Amniotic epithelial cell (primary cell): Measurements from ENCODE around the gene ULK4.

Source experiments
- DNase-seq: peaks from one replicate; pipeline ENCODE4 v3.0.0-alpha.2; 2010; ENCODE audit warnings: low read depth

Gene ULK4

GRCh38 chr3:41638381-41638780 is 323.5 kb downstream of the ULK4 start:
- no peak for DNase-seq

GRCh38 chr3:41632700-41633099 is 329.2 kb downstream of the ULK4 start:
- no peak for DNase-seq

- DNase-seq, result no peak
Observed at GRCh38 chr3:41630708-41631107, 331.2 kb downstream of the ULK4 start.

- DNase-seq, result no peak
Observed at GRCh38 chr3:41629986-41630385, 331.9 kb downstream of the ULK4 start.

DNA sequence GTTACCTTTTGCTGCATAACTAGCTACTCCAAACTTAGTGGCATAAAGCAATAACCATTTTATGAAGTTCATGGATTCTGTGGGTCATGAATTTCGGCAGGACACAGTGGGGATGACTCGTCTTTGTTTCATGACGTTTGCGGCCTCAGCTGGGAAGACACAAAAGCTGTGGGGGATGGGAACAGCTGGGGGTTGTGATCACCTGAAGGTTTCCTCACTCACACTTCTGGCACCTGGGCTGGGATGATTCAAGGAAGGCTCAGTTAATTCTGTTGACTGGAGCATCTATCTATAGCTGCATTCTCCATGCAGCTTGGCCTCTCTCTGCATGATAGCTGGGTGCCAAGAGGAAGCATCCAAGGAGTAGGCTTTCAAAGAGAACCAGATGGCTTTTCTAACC is 332.8 kb downstream of the ULK4 start:
- DNase-seq, result no peak

DNA sequence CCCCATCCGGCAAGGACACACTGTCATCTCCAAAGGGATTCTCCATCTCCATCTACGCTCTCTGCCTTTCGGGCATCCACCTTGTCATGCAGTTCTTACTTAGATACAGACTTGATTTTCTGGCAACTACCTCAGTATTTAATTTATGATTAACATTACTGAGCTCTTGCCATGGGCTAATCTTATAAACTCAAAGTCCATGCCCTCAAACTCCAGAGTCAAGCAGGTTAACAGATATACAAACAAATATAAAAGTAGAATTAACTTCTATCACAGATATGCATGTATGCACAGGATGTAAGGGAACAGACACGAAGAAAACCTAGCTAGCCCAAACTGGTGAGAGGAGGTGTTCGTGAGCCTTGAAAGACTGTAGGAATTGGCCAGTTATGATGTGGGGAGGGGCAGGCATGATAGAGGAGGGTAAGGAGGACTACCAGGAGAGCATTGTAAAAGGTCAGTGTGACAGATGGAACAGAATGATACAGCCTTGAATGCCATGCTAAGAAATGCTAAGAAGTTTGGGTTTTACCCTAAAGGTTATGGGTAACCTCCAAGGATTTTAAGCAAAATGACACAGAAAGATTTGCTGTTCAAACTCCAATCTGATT is 334.3 kb downstream of the ULK4 start:
- no peak for DNase-seq

DNA sequence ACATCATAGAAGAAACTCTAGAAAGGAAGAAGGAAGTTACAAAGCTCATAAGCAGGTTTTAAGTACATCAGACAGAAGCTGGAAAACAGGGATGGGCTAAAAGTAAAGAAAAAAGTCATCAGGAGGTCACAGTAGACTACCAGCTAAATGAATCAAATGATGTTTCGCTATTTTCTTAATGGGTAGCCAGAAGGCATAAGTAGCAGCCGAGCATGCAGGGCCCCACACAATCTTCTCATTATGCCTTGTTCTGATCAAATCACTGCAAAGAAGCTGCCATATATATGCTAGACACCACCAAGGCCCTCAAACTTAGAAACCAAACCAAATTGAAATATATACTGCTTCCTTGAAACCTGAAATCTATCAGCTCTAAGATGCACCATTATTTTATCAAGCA is 349.1 kb downstream of the ULK4 start:
- DNase-seq, result no peak

GRCh38 chr3:41611008-41611407 is 350.9 kb downstream of the ULK4 start:
- no peak for DNase-seq

DNA sequence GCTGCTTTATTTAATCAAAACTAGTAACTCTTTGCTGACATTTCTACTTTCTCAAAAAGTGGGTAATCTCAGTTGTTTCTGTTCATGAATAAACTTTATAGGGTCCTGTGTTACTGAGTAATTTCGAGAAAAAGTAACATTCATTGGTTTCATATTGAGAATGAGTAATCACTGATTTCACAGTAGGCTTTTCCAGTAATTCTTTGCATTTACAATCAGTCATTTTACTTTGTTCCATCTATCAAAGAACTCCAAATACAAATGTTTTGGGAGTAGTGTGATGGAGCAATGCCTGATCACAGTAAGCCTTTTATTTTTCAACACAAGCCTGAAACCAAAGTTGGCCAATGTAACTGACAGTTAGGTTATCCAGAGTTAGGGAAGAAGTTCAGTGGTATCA is 353.6 kb downstream of the ULK4 start:
- no peak for DNase-seq

DNA sequence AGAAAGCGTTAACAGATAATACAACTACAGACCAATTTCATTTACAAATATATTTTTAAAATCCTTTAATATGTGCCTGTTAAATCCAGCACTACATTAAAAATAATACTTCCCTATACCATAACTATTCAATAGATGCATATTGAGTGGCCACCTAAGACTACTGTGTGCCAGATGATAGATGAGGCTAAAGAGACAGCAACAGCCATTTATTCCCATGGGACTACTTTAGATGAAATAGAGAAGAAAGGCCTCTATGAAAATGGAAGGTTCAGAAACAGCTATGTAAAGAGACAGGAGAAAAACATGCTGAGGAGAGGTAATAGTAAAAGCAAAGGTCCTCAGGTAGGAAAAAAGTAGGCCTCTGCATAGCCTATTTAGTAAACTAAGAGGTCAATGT is 358.1 kb downstream of the ULK4 start:
- DNase-seq, result no peak

- no peak for DNase-seq
Observed at GRCh38 chr3:41602121-41602520, 359.8 kb downstream of the ULK4 start.

DNA sequence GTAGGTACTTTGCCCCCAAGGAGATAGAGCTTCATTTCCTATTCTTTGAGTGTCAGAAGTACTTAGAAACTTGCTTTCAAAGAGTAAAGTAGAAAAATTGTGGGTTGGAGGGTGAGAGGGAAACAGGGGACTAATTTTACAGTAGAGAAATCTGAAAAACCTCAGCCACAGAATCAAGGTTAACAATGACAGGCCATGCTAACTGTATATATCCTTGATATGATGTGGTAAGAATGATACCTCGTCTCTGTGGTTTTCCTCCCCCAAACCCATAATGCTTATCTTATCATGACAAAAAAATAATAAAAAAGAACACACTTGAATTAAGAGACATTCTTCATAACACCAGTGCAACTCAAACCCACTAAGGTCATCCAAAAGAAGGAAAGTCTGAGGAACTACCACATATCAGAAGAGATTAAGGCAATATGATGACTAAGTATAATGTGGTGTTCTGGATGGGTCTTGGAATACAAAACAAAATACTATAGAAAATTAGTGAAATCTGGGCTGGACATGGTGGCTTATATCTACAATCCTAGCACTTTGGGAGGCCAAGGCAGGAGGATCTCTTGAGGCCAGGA is 360.4 kb downstream of the ULK4 start:
- peak; percentile 91 for DNase-seq

DNA sequence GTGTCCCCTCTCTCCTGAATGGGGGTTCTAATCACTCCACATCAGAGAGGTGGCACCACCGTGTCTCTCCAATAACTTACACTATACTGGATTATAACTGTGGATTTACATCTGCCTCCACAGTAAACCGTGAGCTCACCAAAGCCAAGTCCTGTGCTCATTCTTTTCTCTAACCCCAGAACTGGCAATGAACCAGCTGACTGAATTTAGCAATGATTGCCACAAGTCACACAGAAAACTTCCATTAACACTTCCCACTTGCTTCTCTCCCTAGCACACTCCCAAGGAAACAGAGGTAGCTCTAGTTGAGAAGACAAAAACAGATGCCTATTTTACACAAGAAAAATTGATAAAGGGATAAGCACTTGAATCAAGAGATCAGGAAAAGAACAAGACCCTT is 361.3 kb downstream of the ULK4 start:
- DNase-seq, result peak; percentile 71

GRCh38 chr3:41599127-41599484 is 362.8 kb downstream of the ULK4 start:
- no peak for DNase-seq

DNA sequence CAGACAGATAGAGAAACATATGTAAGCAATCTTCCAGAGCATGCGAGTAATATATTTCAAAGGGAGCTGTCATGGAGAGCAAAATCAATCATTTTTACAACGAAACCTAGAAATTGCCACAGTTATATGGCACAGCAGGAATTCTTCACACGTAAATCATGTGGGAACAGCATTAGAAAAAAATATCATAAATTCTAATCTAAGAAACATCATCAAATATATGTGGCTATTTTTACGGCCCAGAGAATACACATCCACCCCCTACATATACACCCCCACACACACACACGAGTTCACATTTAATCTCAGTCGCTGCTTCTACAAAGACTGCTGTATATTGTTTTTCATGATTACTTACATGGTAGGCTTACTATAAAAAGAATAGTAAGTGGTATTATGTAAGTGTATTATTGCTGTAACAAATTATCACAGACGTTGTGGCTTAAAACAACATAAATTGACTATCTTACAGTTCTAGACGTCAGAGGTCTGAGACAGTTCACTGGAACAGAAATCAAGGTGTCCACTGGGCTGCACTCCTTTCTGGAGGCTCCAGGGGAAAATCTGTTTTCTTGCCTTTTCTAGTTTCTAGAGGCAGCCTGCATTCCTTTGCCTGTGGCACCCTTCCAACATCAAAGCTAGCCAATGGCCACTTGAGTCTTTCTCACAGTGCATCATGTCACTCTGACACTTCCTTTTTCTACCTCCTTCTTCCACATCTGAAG is 363.3 kb downstream of the ULK4 start:
- DNase-seq, result peak; percentile 16

DNA sequence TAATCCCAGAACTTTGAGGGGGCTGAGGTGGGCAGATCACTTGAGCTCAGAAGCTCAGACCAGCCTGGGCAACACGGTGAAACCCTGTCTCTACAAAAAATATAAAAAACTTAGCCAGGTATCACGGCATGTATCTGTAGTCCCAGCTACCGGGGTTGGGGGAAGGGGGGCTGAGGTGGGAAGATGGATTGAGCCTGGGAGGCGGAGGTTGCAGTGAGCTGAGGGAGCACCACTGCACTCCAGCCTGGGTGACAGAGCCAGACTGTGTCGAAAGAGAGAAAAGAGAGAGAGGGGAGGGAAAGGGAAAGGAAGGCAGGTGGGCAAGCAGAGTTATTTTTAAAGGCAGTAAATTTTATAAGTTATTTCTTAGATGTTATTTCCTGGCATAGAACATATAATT is 368.1 kb downstream of the ULK4 start:
- no peak for DNase-seq

GRCh38 chr3:41592753-41593510 is 369.0 kb downstream of the ULK4 start:
- no peak for DNase-seq

DNA sequence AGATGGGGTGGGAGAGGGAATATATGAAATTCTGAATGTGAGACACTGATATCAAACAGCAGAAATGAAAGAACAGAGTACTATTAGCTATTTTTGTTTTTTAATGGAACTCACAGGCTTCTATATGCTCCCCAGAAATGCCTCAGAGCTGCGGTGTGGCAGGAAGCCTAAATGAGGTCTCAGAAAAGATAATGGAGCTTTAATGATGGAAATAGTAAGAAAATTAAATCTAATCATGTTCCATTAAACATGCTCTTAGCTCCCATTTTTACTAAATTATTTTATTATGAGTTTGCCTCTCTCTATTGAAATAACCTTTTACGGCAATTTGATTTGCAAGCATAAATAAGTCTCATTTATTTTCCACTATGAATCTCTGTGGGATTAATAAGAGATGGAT is 378.9 kb downstream of the ULK4 start:
- DNase-seq, result no peak

DNA sequence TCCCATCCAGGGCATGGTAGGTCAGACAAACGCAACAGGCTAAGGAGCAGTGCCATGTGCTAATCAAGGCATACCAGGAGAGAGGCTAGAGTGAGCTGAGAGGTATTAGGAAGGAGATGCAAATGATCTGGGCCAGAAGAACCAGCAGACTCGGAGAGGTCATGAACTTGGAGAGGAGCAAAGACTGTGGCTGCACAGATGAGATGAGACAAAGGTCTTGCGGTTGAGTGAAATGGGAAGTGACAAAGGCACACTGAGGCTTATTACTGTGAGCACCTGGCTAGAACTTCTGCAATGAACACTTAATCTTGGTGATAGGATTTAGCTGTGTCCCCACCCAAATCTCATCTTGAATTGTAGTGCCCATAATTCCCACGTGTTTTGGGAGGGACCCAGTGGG is 380.2 kb downstream of the ULK4 start:
- no peak for DNase-seq

DNA sequence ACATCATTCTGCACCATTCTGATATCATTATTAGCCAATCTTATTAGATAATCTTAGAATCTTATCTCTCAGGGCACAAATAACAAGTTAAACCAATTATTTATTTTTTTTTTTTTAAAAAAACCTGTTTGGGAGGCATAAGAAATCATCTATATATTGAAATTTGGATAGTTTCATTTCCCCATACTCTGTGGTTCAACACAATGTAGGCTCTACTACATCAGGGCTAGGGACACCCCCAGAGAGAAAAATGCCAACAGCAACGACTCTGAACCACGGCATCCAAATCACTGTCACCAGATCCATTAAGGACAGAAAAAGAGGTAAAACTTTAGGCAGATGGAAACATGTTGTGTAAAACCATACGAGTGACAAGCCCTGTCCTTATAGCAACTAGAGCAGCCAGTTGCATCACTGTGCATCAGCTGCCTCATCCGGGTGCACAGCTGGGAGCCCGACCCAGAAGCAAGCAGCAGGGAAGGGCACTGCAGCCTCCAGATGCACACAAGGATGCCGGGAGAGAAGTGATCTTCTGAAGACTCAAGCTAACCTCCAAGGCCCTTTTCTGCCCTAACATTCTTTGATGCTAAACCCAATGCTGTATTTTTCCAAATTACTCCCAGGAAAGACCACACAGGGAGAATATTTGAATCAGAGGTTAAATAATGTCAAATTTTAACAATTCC is 381.5 kb downstream of the ULK4 start:
- no peak for DNase-seq

GRCh38 chr3:41579861-41580260 is 382.0 kb downstream of the ULK4 start:
- no peak for DNase-seq

- no peak for DNase-seq
Observed at GRCh38 chr3:41578798-41579197, 383.1 kb downstream of the ULK4 start.
